ENCODE measurements around the gene CAMKK2.
A peak's percentile ranks its signal among the peaks of the same experiment; 100 is the strongest.
"Not testable (repeated sequence)": the region's sequence is repeated elsewhere in the genome, so short reads cannot be mapped to it uniquely, and the experiment has no call there.

The CAMKK2 gene

DNA sequence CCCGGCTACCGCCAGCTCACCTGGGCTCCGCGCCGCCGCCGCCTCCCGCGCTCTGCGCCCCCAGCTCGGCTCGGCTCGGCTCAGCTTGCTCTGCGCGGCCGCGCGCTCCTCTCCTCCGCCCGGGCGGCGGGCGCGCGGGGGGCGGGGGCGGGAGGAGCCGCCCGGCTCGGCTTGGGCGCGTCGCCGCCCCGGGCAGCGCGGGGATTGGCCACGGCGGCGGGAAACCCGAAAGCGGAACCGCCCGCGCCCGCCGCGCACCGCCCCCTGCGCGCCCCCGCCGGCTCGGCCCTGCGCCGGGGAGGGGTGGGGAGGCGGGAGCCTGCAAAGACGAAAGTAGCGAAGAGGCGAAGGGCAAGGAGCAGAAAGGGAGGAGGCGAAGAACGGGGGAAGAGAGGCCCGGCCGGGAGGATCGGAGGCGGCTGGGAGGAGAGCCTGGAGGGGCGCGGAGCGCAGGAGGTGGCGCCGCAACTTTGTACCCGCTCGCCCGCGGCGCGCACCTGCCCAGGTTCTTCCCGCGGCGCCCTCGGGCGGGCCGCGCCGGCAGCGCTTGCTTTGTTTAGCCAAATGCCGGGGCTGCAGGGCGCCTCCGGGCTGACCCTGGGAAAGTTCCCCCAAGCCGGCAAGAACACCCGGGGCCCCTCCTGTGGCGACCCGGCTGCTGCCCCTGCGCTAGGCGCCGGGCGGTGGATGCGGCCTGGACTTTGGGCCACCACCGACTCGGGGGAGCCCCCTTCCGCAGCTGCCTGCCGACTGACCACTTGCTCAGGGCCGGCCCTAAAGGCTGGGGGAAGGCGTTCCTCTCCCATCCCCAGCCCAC, at the start of gene CAMKK2:
Gene CAMKK2, minus strand, starts transcription at position 92 of the 817 bp plus-strand sequence. CDS start 22,183 bp downstream, outside the sequence.
- DNase-seq, result peak in 49 of 51 donors; percentile 27 to 88 (median 67)

DNA sequence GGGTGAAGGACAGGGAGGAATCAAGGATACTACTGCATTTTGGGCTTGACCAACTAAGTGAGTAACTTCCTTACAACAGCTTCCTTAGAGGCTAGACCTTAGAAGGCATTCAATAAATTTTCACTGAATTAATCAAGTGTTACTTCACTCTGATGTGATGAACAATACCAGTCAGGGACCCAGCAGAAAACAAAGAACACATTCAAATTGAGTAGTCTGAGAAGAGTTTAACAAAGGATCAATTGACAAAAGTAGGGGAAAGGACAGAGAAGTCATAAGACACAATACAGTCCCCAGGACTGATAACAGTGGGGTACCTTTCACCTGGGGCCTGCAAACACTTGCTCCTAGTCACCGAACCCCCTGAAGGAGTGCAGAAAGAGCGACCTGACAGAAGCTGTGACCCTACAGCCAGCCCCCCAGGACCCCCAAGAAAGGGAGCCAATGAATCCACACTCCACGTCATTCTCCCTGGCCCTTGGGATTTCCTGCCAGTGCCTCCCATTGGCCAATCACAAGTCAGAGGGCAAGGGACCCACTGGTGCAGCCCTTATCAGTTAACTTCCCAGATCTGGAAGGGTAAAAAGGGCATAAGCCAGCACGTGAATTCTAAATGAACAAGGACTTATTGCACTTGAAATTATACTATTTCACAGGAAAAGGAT, 48.8 kb upstream of the CAMKK2 start:
- peak in 11 of 51 donors; percentile 5 to 78 (median 17) for DNase-seq

DNA sequence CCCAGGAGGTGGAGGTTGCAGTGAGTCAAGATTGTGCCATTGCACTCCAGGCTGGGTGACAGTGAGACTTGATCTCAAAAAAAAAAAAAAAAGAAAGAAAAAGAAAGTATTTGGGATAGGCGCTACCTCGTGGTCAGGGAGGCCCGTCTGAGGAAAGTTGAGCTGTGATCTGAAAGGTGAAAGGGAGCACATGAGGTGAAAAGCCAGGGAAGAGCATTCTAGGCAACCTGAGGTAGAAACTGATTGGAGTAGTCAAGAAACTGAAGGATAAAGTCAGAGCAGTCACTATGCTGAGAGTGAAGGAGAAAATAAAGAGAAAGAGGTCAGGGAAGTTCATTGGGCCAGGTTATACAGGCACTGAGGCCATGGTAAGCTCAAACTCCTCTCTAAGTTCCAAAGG, 48.0 kb upstream of the CAMKK2 start:
- no peak for DNase-seq

DNA sequence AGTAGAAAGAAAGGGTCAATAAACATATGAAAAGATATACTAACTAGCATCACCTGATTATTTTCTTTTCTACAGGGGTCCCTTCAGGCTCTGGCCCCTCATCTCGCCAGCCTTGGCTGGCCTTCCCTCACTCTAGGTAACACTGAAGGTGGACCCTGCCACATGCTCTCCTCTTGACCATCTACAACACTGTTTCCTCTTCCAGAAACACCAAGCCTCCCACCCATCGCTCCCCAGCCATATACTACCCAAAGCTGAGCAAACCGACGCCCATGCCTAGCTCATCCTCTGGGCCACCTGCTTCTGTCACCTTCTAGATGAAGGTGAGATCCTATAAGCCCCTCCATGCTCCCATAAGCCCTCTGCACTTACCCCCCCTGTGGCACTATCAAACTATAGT, 40.9 kb upstream of the CAMKK2 start:
- DNase-seq, result no peak

DNA sequence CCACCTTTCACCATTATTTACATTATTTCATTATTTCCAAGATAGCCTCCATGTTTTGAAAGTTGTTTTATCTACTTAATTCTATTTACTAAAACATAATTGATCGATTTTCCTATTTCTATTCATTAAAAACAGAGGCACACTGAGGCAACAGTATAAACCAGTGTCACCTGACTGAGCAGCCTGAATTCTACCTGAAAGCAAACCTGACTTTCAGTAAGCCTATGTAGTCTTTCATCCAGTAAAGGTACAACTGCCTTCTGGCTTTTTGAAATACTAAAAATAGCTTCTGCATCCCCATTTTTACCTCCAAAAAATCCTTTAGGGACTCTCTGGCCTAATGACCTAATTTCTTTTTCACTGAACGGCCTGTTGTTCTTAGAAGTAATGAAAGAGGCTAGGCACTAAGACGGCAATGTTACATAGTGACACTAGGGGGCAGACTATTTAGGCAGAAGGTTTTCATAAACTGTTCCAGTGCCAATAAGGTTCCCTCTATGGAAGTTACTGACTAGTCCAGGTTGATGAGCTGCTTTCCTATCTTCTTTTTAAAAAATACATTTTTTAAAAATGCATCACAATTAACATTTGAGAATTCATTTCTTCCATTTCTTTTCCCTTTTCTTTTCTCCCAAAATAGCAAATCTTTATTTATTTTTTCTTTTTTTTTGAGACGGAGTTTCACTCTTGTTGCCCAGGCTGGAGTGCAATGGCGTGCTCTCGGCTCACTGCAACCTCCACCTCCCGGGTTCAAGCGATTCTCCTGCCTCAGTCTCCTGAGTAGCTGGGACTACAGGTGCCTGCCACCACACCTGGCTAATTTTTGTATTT, 38.2 kb upstream of the CAMKK2 start:
- peak in 6 of 51 donors; percentile 11 to 32 (median 23) for DNase-seq

DNA sequence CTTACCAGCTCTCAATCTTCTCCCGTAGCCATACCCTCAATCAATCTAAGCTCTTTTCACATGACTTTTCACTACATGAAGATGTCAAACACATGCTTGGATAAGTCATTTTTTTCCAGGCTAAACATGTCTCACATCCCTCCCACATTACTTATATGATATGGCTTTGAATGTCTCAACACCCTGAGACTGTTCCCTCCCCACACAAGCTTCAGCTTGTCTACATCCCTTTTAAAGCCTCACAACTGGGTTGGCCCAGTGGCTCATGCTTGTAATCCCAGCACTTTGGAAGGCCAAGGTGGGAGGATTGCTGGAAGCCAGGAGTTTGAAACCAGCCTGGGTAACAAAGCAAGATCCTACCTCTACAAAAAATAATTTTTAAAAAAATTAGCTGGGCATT, 37.2 kb upstream of the CAMKK2 start:
- no peak for DNase-seq

DNA sequence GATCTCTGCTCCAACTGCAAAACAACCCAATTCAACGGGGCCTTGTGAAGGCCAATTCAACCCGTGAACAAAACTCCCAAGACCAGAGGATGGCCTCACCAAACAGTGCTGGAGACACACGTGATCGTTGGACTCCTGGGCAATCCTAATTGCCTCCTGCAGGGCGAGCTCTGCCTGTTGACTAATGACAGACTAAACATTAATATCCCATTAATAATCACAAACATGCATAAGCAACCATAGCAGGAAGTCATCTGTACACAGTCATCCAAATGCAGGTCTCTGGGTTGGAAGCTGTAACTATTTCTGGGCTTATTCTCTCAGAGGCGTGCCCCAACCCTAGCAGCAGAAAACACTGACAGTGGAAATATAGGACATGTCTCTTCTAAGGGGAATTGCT, 34.7 kb upstream of the CAMKK2 start:
- DNase-seq, result no peak

DNA sequence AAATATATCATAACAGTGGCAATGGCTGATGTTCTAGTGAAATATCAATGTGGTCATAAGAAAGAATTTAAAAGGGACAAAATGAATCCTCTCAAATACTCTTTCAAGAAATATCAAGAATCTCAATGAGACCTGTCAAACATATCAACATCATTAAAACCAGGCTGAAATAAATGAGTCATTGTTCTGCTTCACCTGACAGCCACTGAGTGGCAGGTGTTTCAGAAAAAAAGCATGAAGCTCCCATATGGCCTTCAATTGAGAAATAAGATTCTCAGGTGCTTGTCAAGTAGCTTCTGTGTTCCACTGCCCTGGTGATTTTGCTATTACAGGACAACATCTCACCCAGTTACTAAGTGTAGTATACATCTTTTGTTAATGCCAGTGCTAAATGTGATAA, 34.2 kb upstream of the CAMKK2 start:
- no peak for DNase-seq

DNA sequence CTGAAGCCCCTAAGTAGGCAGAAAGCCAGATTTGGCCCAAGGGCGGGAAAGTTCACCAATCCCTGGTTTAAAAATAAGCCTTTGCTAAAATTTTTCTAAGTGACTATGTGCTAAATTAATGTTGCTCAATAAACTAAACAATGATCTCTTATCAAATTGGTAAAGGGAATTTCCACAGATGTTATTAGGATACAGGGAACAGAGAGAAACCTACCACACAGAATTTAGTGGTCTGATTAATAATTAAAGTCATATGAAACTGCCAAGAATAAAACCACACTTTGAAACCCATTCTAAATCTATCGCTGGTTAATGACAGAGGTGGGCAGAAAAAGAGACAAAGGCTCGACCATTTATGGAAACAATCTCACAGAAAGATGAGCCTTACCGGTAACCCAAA, 33.7 kb upstream of the CAMKK2 start:
- no peak for DNase-seq

DNA sequence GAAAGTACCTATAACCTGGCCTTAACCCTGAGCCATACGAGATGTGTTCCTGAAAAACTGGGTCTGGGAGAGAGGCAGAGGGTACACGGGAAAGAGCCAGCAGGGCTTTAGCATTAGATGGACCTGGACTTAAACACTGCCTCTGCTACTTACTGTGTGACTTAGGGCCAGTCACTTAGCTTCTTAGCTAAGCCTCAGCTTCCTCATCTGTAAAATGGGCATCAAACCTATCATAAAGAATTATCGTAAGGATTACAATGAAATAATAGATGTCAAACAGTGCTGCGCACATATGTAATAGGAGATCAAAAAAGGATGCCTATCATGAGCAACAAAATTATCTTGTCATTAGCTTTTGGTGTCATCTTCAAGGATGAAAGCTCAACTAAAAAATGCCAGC, 32.1 kb upstream of the CAMKK2 start:
- DNase-seq, result no peak

DNA sequence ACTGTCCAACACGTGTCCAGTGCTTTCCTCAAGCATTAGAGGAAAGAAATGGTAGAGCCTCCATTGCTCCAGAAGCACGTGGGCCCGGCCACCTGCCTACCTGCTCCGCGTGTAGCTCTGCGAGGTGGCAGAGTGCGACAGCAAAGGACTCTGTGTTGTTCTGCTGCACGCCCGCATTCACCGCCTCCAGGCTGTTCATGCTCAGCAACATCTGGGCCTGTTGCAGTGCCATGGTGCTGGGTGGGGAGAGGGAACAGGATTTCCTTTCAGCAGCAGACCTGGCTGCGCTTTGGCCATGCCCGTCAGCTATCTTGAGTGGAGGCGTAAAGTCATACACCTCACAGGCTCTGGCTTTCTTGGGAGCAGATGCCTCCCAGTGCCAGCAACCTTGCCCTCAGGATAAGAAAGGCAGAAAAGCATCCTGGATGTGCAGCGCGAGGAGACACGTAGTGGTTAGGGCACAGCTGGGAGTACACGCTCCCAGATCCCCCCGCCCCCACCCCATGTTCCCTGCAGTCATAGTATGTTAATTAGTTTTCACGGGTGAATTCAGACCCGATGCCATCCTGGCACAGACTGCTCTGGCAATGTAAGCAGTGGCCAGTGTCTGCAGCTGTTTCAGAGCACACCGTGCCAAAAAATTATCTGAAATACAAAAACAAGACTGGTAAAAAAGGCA, 30.6 kb upstream of the CAMKK2 start:
- peak in 38 of 51 donors; percentile 1 to 78 (median 42) for DNase-seq

DNA sequence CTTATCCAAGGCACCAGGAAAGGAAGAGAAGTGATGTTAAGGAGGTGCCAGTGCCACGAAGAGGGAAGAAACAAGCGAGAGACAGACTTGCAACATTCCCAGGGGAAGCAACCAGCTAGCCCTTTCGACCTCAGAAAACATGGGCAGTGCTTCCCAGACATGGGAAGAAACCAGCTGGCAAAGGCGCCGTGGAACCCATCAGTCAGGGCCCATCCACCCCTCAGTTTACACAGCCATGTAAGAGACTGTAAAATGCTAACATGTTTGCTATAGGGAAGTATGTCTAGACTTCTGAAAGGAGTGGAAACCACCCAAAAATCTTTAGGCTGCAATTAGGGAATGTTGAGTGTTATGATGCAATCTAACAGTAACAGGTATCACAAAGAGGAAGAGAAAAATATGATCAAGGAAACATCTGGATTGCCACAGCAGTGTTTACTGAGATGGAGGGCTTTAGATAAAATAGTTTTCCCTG, 29.4 kb upstream of the CAMKK2 start:
- DNase-seq, result no peak

DNA sequence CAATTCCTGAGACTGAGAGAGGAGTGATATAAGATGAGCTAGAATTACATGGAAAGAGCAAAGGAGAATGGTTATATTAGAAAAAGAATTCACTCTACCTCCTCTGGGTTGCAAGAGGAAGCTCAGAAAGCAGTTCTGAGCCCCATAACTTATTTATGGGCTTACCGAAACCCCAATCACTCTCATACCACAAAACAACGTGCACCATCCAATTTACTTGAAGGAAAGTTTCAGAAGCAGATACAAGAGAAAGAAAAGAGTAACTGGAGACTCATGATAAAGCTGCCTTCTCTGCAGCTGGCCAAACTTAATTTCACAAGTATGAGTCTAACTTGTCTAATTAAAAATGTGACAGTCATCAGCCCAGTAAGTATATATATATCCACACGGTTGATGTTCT, 27.4 kb upstream of the CAMKK2 start:
- no peak for DNase-seq

DNA sequence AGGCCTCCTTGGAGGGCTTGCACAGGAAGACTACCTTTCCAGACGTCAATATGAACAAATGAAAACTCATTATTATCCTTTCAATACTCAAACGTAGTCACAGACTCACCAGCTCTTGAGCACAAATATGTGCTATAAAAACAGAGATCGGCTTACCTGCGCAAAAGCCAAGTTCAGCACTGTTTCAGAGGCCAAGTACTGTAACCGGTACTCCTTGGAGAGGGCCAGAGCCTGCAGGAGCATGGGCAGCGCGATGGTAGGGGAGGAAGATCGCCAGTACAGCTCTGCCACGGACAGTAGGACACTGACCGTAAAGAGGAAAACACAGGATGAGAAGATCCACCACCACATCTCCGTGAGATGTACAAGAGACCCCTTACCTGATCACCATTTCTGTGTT, 21.6 kb upstream of the CAMKK2 start:
- DNase-seq, result no peak

DNA sequence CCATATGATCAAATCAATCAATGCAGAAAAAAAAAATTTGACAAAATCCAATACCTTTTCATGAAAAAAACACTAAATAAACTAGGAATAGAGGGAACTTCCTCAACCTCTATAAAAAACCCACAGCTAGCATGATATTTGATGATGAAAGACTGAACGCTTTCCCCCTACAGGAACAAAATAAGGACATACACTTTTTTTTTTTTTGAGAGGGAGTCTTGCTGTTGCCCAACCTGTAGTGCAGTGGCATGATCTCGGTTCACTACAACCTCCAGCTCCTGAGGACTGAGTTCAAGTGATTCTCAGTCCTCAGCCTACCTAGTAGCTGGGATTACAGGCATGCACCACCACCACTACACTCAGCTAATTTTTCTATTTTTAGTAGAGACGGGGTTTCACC, 17.9 kb upstream of the CAMKK2 start:
- no peak for DNase-seq

DNA sequence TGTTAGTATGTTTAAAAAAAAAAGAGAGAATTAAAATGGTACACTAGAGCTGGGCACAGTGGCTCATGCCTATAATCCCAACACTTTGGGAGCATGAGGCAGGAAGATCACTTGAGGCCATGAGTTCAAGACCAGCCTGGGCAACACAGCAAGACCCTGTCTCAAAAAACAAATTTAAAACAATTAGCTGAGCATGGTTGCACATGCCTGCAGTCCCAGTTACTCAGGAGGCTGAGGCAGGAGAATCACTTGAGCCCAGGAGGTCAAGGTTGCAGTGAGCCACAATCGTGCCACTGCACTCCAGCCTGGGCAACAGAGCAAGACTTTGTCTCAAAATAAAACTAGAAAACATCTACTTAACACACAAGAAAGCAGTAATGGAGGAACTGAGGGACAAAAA, 13.7 kb upstream of the CAMKK2 start:
- not testable (repeated sequence) for DNase-seq

DNA sequence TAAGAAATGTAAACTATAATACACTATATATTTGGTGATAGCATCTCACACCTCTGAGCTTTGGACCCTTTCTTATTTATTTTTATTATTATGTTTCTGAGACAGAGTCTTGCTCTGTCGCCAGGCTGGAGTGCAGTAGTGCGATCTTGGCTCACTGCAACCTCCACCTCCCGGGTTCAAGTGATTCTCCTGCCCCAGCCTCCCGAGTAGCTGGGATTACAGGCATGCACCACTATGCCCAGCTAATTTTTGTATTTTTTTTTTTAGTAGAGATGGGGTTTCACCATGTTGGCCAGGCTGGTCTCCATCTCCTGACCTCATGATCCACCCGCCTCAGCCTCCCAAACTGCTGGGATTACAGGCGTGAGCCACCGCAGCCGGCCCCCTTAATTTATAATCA, 10.9 kb upstream of the CAMKK2 start:
- not testable (repeated sequence) for DNase-seq

DNA sequence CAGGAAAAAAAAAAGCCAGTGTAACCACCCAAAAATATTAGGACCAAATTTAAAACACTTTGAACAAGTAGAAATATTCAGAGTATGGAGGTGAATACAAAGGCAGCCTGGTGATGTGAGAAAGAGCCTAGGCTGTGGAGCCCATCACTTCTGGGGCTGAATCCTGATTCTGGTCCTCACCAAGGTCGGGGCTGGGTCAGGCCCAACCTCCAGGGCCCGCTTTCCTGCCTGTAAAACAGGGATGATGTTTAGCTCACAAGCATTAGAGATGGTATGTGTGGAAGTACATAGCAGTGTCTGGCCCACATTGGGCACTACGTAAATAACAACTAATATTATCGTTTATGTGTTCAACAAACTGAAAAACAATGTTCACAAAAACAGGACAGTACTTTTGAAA, 7.8 kb upstream of the CAMKK2 start:
- no peak for DNase-seq

DNA sequence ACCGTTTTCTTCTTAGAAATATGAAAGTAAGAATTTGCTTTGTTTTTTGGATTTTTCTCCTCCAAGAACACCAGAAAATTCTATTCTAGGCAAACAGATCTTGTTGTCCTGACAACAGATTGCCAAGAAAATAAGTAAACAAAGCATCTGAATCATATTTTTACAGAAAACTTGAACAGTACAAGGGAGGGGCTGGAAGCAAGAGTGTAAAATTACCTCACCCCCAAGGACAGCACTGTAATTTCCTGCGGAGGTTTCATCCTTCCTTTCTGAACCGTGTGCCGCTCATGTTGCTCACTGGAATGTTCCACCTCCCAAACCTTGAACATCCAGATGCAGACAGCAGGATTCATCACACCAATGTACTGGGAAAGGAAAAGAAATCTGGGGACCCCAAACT, 5.4 kb upstream of the CAMKK2 start:
- DNase-seq, result no peak

DNA sequence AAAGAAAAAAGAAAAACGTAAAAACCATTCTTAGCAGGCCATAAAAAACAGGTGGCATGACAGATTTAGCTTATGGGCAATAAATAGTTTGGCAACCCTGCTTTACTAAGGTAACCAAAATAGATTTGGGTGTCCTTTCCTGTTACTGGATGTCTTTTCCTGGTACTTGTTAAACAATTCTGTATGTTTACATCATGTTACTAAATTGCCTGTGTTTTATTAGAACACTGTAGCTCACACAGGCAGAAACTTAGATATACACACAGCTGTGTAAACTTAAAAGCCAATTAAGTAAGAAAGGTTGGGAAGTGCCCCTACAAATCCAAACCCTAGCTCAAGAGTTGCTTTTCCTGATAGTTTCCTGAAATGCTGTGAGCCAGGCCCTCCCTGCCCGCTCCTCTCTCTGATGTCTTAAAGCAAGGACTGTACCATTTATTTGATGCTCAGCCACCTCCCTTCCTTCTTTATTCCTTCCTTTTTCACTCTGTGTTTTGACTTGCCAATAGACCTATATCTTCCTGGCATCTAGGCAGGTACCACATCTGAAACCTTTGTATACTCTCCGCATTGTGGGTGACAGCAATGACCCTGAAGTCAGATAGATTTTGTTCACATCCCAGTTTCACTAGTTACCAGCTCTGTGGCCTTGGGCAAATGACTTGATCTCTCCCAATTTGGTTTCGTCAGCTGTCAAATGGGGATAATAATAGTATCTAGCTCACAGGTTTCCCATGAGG, 3.7 kb upstream of the CAMKK2 start:
- DNase-seq, result no peak

DNA sequence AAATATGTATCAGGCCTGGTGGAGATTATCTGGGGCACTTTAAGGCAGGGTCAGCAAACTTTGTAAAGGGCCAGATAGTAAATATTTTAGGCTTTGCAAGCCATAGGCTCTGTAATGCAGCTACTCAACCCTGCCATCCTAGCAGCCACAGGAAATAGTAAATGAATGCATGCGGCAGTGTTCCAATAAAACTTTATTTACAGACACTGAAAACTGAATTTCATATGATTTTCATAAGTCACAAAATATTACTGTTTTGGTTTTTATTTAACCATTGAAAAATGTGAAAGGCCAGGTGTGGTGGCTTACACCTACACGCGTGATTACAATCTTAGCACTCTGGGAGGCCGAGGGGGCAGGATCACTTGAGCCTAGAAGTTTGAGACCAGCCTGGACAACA, 3.2 kb upstream of the CAMKK2 start:
- DNase-seq, result no peak
